Esophagus squamous epithelium (tissue), 5 donors: ENCODE measurements around the gene SPDEF. TPM values are rescaled to one million over a fixed set of nuclear protein-coding genes. Genes with fewer than 3 reads are reported as not detected.

Source experiments
- DNase-seq: peaks from one replicate; lab custom pipeline; 2025; lab: John Stamatoyannopoulos, UW
- H3K27ac ChIP-seq, 4 donors: fragments of 200-600 bp; sonication (generic); one replicate each; pipeline ENCODE4 v1.5.1; 2016 to 2019; ENCODE audit warnings: mild to moderate bottlenecking in 1 of 4
- H3K27me3 ChIP-seq, 4 donors: fragments of 200-600 bp; sonication (generic); 1 replicate in 3 of 4; 2 replicates in 1 of 4; pipeline versions ENCODE4 v1.5.1 to v1.6.0; 2017 to 2021; ENCODE audit warnings: antibody characterized with exemption in 1 of 4
- H3K36me3 ChIP-seq, 3 donors: fragments of 200-600 bp; sonication (generic); one replicate each; pipeline ENCODE4 v1.5.1; 2016 to 2019
- H3K4me1 ChIP-seq, 3 donors: fragments of 200-600 bp; sonication (generic); one replicate each; pipeline ENCODE4 v1.5.1; 2017 to 2019
- H3K4me3 ChIP-seq, 4 donors: fragments of 200-600 bp; sonication (generic); 1 replicate in 3 of 4; 2 replicates in 1 of 4; pipeline ENCODE4 v1.5.1; 2016 to 2019; ENCODE audit warnings: mild to moderate bottlenecking in 2 of 4, moderate library complexity in 1 of 4
- H3K9me3 ChIP-seq, 3 donors: fragments of 200-600 bp; sonication (generic); one replicate each; pipeline ENCODE4 v1.5.1; 2016 to 2019
- POLR2A ChIP-seq, 4 donors: fragments of 450-650 bp; IDR thresholded peaks; one replicate each; pipeline ENCODE4 v1.6.1; 2017; ENCODE audit warnings: antibody characterized with exemption in 4 of 4, mild to moderate bottlenecking in 4 of 4, moderate library complexity in 3 of 4
- WGBS, 2 donors: methylation state at CpG; one replicate each; pipeline ENCODE4 v1.1.5; 2018; 5-methylcytosine and 5-hydroxymethylcytosine counted together
- intact Hi-C: fragments of 100-400 bp; cut with DNase I; formaldehyde crosslinking; loops from one replicate; pipeline ENCODE4 v1.15.0; 2022
- total RNA-seq, 4 donors: library from RNA; depleted of rRNA; stranded (reverse); fragments of >200 nt; gene quantifications; one replicate each; pipeline ENCODE4 v1.1.0, GENCODE V29; 2016
- TF ChIP-seq, protein P1 (sequence below), 6 experiments: fragments of 450-650 bp in 4 of 6; fragments of 200-600 bp in 2 of 6; sonication (generic) in 2 of 6; IDR thresholded peaks; one replicate each; pipeline ENCODE4 v1.5.1; 2016 to 2019; ENCODE audit warnings: antibody characterized with exemption in 6 of 6, mild to moderate bottlenecking in 4 of 6, moderate library complexity in 4 of 6
- donor health status: DM: yes; HTN: yes; CAD: no.

The SPDEF gene
- total RNA-seq, 4 donors from 2014 or later: 0.79 TPM; not detected in 3

DNA sequence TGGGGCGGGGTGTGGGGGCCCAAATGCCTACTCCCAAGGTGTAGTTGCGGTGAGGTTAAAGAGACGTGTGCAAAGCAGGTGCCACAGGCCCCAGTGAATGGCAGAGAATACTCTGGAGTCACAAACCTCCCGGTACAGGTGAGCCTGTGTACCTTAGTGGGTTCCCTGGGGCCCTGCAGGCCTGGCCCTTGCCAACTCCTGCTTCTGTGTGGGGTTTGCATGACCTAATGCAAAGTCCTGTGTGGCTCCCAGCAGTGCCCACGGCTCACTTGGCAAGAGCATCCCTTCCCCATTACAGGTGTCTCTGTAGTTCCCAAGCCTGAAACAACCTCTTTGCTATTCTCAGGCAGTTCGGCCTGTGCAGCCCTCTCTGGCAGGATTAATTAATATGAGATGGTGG lies 17.5 kb downstream of the SPDEF start:
- Histone ChIP-seq H3K4me3 (no peak overlapping the region), H3K27ac (no peak overlapping the region), H3K4me1 (peaks cover 0 to 11% (median 0%) of the 10 kb centered on the region in 3 donors), H3K9me3 (no peaks in the 10 kb centered on the region), H3K27me3 (no peaks in the 10 kb centered on the region), H3K36me3 (no peaks in the 10 kb centered on the region)
- whole genome bisulfite sequencing, 2 donors: 67 to 70% methylated on average over 2 to 3 of the region's 6 CpGs
- no peak for DNase-seq
- TF ChIP-seq, protein P1, sequence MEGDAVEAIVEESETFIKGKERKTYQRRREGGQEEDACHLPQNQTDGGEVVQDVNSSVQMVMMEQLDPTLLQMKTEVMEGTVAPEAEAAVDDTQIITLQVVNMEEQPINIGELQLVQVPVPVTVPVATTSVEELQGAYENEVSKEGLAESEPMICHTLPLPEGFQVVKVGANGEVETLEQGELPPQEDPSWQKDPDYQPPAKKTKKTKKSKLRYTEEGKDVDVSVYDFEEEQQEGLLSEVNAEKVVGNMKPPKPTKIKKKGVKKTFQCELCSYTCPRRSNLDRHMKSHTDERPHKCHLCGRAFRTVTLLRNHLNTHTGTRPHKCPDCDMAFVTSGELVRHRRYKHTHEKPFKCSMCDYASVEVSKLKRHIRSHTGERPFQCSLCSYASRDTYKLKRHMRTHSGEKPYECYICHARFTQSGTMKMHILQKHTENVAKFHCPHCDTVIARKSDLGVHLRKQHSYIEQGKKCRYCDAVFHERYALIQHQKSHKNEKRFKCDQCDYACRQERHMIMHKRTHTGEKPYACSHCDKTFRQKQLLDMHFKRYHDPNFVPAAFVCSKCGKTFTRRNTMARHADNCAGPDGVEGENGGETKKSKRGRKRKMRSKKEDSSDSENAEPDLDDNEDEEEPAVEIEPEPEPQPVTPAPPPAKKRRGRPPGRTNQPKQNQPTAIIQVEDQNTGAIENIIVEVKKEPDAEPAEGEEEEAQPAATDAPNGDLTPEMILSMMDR (IDR thresholded peaks at IDR 0.05): no peak
- no peak for TF ChIP-seq POLR2A (IDR thresholded peaks at IDR 0.05)
- intact Hi-C loops: no loop called here

DNA sequence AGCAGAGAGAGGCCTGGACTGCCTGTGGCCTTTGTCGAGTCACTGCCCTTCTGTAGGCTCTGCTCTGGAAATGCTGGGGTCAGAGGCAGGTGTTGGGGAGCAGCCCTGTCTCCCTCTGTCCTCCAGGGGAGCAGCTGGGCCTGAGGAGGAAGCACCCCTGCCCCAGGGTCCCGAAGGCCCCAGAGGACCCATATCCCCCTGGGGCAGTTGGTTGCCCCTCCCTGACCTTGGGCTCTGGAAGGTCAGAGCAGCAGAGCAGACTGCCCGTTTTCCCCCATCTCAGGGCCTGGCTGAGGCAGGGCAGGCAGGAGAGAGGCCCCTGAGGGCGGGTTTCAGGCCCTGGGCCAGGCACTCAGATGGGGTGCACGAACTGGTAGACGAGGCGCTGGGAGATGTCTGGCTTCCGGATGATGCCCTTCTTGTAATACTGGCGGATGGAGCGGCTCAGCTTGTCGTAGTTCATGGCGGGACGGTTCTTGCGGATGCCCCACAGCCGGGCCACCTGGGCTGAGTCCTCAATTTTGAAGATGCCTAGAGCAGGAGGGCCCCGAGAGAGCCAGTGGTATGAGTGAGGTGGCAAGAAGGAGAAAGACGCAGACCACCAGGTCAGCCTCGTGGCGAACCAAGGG lies 18.1 kb downstream of the SPDEF start:
- Histone ChIP-seq H3K4me3 (no peak overlapping the region), H3K27me3 (no peaks in the 10 kb centered on the region), H3K27ac (no peak overlapping the region), H3K9me3 (no peaks in the 10 kb centered on the region), H3K36me3 (no peaks in the 10 kb centered on the region), H3K4me1 (peaks cover 0 to 11% (median 0%) of the 10 kb centered on the region in 3 donors)
- intact Hi-C loops: no loop called here
- 90 to 100% methylated on average over 1 to 2 of the region's 19 CpGs for WGBS, 2 donors
- DNase-seq: no peak
- TF ChIP-seq POLR2A (IDR thresholded peaks at IDR 0.05): no peak
- TF ChIP-seq, protein P1 (IDR thresholded peaks at IDR 0.05): no peak

DNA sequence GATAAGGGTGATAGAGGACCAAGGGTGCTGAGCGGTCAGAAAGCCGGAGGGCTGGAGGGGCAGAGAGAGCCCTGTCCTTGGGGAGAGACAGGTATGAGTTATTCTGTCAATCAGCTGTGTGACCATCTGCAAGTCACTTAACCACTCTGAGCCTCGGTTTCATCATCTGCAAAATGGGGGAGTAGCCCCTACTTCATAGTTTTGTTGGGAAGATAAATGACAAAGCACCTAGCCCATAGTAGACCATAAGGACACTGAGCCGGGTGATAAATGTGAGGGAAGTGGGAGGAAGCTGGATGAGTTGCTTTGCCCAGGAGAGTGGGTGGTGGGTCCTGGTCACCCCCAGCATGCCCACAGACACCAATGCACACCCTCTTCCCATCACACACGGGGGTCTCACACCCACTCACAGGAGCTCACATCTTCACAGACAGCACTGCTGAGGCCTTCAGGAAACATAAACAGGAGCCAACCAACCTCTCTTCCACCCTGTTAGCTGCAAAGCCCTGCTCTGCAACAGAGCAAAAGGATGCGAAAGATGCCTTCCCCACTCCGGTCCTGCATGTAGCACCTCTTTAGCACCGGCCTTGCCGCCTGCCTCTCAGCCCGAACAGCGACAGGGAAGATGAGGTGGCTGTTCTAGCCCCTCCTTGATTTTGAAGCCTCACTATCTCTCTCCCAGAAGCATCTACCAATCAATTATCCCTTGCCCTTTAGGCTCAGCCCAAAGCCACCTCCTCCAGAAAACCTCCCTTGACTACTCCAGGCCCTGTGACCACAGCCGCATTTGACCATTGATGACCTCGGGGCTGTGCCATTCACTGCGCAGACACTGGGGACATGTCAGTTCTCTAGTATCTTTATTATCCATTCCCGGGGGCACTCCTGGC lies 18.9 kb downstream of the SPDEF start:
- H3K9me3 ChIP-seq: no peaks in the 10 kb centered on the region
- H3K4me1 ChIP-seq: peaks cover 0 to 11% (median 0%) of the 10 kb centered on the region in 3 donors
- intact Hi-C loops: no loop called here
- 84 to 88% methylated on average over 13 to 15 of the region's 15 CpGs for WGBS, 2 donors
- TF ChIP-seq, protein P1 (IDR thresholded peaks at IDR 0.05): no peak
- H3K4me3 ChIP-seq: no peak overlapping the region
- H3K27me3 ChIP-seq: no peaks in the 10 kb centered on the region
- no peak for DNase-seq
- no peaks in the 10 kb centered on the region for H3K36me3 ChIP-seq
- H3K27ac ChIP-seq: no peak overlapping the region

DNA sequence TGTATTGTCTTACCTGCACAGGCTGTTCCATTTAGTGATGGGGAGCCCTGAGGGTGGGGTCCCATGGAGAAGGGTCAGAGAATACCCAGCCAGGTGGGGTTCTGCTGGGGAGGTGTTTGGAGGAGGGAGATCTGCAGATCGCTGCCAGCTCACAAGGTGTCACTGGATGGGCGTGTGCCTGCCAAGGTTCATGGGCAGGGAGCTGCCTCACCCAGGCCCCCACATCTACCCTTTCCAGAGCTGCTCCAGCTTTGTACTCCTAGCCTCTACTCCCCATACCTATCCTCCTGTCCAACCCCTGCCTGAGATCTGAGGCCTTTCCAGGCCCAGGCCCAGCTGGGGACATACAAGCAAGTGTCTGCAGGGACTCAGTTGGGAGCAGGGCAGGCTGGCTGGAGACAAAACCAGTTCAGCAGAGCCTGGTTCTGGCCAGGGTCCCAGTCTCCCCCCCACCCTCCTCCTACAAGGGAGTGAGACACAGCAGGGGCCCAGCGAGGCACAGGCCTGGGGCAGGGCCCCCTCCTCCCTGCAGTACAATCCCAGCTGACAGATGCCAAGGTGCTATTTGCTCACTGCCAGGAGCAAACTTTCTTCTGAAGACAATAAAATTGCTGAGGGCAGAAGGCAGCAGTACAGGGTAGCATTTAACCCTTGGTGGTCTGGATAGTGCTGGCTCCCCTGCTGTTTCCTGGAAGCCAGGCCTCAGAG lies 19.7 kb downstream of the SPDEF start:
- intact Hi-C loops: no loop called here

More for the DNA sequence above, 19.7 kb downstream of the SPDEF start:
- Histone ChIP-seq H3K4me1 (peaks cover 0 to 11% (median 0%) of the 10 kb centered on the region in 3 donors), H3K36me3 (no peaks in the 10 kb centered on the region), H3K9me3 (no peaks in the 10 kb centered on the region), H3K4me3 (no peak overlapping the region), H3K27me3 (no peaks in the 10 kb centered on the region), H3K27ac (no peak overlapping the region)
- WGBS, 2 donors: 60 to 70% methylated on average over 1 to 3 of the region's 3 CpGs
- DNase-seq: no peak
- no peak for TF ChIP-seq POLR2A (IDR thresholded peaks at IDR 0.05)
- TF ChIP-seq, protein P1 (IDR thresholded peaks at IDR 0.05): no peak
